ENCODE results near the gene ZNF91.
"Not testable (repeated sequence)": the region's sequence is repeated elsewhere in the genome, so short reads cannot be mapped to it uniquely, and the experiment has no call there.

- TF ChIP-seq LCOR (CRISPR knock-in tag; IDR thresholded peaks at IDR 0.05); RFX5 (IDR thresholded peaks at IDR 0.05; ENCODE audit: low read depth, low read length); ZBTB26 (CRISPR knock-in tag; IDR thresholded peaks at IDR 0.05); CTBP1 (IDR thresholded peaks at IDR 0.05; ENCODE audit: borderline replicate concordance); MAFK (IDR thresholded peaks at IDR 0.05; ENCODE audit: low read length); ZKSCAN3 (CRISPR knock-in tag; IDR thresholded peaks at IDR 0.05): not testable (repeated sequence)
Observed at GRCh38 chr19:23395722-23396117, 449 bp upstream of the ZNF91 start.

All from K562 (cell line).